ENCODE measurements around the gene KIAA0753.

KIAA0753 gene

GRCh38 chr17:6545291-6545690 lies 95.2 kb downstream of the KIAA0753 start:
- no peak for DNase-seq

GRCh38 chr17:6544011-6544370 lies 96.5 kb downstream of the KIAA0753 start:
- DNase-seq = no peak

GRCh38 chr17:6543079-6544010 lies 97.2 kb downstream of the KIAA0753 start:
- DNase-seq = no peak

GRCh38 chr17:6542577-6542976 lies 97.9 kb downstream of the KIAA0753 start:
- DNase-seq = no peak

- DNase-seq = no peak
These were observed 98.6 kb downstream of the KIAA0753 start for GRCh38 chr17:6541886-6542285.

- DNase-seq = no peak
These were observed 100.6 kb downstream of the KIAA0753 start for GRCh38 chr17:6539871-6540270.

- no peak for DNase-seq
These were observed 103.9 kb downstream of the KIAA0753 start for GRCh38 chr17:6536566-6537065.

- DNase-seq = no peak
These were observed 104.5 kb downstream of the KIAA0753 start for GRCh38 chr17:6536053-6536452.

- DNase-seq = no peak
These were observed 105.5 kb downstream of the KIAA0753 start for GRCh38 chr17:6534846-6535514.

GRCh38 chr17:6532441-6532885 lies 108.0 kb downstream of the KIAA0753 start:
- no peak for DNase-seq

- DNase-seq = no peak
These were observed 108.9 kb downstream of the KIAA0753 start for GRCh38 chr17:6531575-6531974.

- DNase-seq = no peak
These were observed 110.1 kb downstream of the KIAA0753 start for GRCh38 chr17:6530324-6530920.

- no peak for DNase-seq
These were observed 112.0 kb downstream of the KIAA0753 start for GRCh38 chr17:6528557-6528956.

Measured in CD4-positive, alpha-beta T cell treated with Interleukin-15 for 1 hour (primary cell).